SK-N-SH (cell line): ENCODE data around the gene RAPGEF6. TPM values are rescaled to one million over a fixed set of nuclear protein-coding genes. Genes with fewer than 3 reads are reported as not detected.

Experiments used
- CTCF ChIA-PET: fragments of 300-600, 350-600 bp; formaldehyde crosslinking; extraction: SDS; loops from one replicate; lab custom pipeline; 2021; lab: Yijun Ruan, JAX
- POLR2A ChIA-PET: fragments of 350-600 bp; sonication (Branson Sonifier 250); formaldehyde crosslinking; extraction: SDS; loops from one replicate; lab custom pipeline; 2020; ENCODE audit warnings: antibody characterized with exemption, inconsistent platforms; lab: Yijun Ruan, JAX
- DNase-seq: peaks from one replicate; pipeline ENCODE4 v3.0.0; 2012
- H2AFZ ChIP-seq: fragments of 200-600 bp; sonication (generic); 2 replicates; pipeline ENCODE4 v1.8.1; 2016; ENCODE audit warnings: antibody characterized with exemption, mild to moderate bottlenecking, low read depth
- H3F3A ChIP-seq: fragments of 200-600 bp; sonication (generic); replicated peaks from 2 replicates; pipeline ENCODE3; 2016; ENCODE audit warnings: antibody characterized with exemption, mild to moderate bottlenecking; ENCODE audit not compliant: insufficient read depth
- H3K27ac ChIP-seq, 2 experiments: fragments of 200-500 bp in 1 of 2; fragments of 200-600 bp in 1 of 2; sonication (Bioruptor generic) in 1 of 2; sonication (generic), shearing (Covaris generic) in 1 of 2; 2 replicates each; pipeline versions ENCODE4 v1.5.1 to v1.6.1; 2014 to 2016; ENCODE audit warnings: low read depth in 2 of 2, inconsistent platforms in 1 of 2, low read length in 1 of 2, mild to moderate bottlenecking in 1 of 2, mixed read lengths in 1 of 2
- H3K27me3 ChIP-seq: fragments of 200-600 bp; sonication (generic), shearing (Covaris generic); 2 replicates; pipeline ENCODE4 v1.6.1; 2016; ENCODE audit warnings: mixed run types; ENCODE audit not compliant: insufficient read depth
- H3K36me3 ChIP-seq, 2 experiments: fragments of 200-500 bp in 1 of 2; fragments of 200-600 bp in 1 of 2; sonication (Bioruptor generic) in 1 of 2; sonication (generic) in 1 of 2; replicated peaks in 1 of 2; 2 replicates each; pipeline versions ENCODE3 to v1.5.1; 2014 to 2016; ENCODE audit warnings: low read length in 1 of 2, mild to moderate bottlenecking in 1 of 2; ENCODE audit not compliant: insufficient read depth in 2 of 2, control insufficient read depth in 1 of 2
- H3K4me1 ChIP-seq, 2 experiments: fragments of 200-500 bp in 1 of 2; fragments of 200-600 bp in 1 of 2; sonication (Bioruptor generic) in 1 of 2; sonication (generic), shearing (Covaris generic) in 1 of 2; 2 replicates each; pipeline versions ENCODE4 v1.5.1 to v1.6.1; 2014 to 2016; ENCODE audit warnings: low read depth in 1 of 2, low read length in 1 of 2, mixed run types in 1 of 2; ENCODE audit not compliant: insufficient read depth in 2 of 2, control insufficient read depth in 1 of 2
- H3K4me2 ChIP-seq: fragments of 200-600 bp; sonication (generic), shearing (Covaris generic); 2 replicates; pipeline ENCODE4 v1.6.1; 2017; ENCODE audit warnings: mixed run types
- H3K4me3 ChIP-seq, 2 experiments: fragments of 200-500 bp in 1 of 2; fragments of 200-600 bp in 1 of 2; sonication (Bioruptor generic) in 1 of 2; sonication (generic), shearing (Covaris generic) in 1 of 2; 2 replicates each; pipeline versions ENCODE4 v1.5.1 to v1.8.1; 2014 to 2016; ENCODE audit warnings: low read depth in 2 of 2, inconsistent platforms in 1 of 2, low read length in 1 of 2, mild to moderate bottlenecking in 1 of 2, mixed read lengths in 1 of 2, moderate library complexity in 1 of 2
- H3K79me2 ChIP-seq: fragments of 200-600 bp; sonication (generic); 2 replicates; pipeline ENCODE4 v1.8.1; 2017; ENCODE audit warnings: mild to moderate bottlenecking; ENCODE audit not compliant: insufficient read depth
- H3K9ac ChIP-seq: fragments of 200-600 bp; sonication (generic); 2 replicates; pipeline ENCODE4 v1.6.1; 2017; ENCODE audit warnings: mixed run types
- H3K9me2 ChIP-seq: fragments of 200-600 bp; sonication (generic); 2 replicates; pipeline ENCODE4 v1.6.1; 2017; ENCODE audit warnings: mixed run types
- H3K9me3 ChIP-seq: fragments of 200-600 bp; sonication (generic); 2 replicates; pipeline ENCODE4 v1.6.1; 2017; ENCODE audit warnings: mixed run types, mild to moderate bottlenecking, moderate library complexity
- H4K20me1 ChIP-seq: fragments of 200-600 bp; sonication (generic); 2 replicates; pipeline ENCODE4 v1.6.1; 2017; ENCODE audit warnings: mild to moderate bottlenecking, mixed run types; ENCODE audit not compliant: insufficient read depth
- CTCF ChIP-seq: fragments of 200-600 bp; sonication (generic); IDR thresholded peaks from 2 replicates; pipeline ENCODE4 v1.6.1; 2017; ENCODE audit warnings: antibody characterized with exemption, mild to moderate bottlenecking, moderate library complexity
- EZH2phosphoT487 ChIP-seq: fragments of 200-600 bp; sonication (generic); IDR thresholded peaks from 2 replicates; pipeline ENCODE4 v1.6.1; 2017; ENCODE audit warnings: low read depth, mixed run types, mild to moderate bottlenecking, antibody characterized with exemption, moderate library complexity, borderline replicate concordance
- FOXM1 ChIP-seq: IDR thresholded peaks from 2 replicates; pipeline ENCODE4 v1.4.0; 2012; ENCODE audit warnings: low read depth, mild to moderate bottlenecking
- GABPA ChIP-seq: IDR thresholded peaks from 2 replicates; pipeline ENCODE4 v1.4.0; 2012; ENCODE audit warnings: low read depth, mild to moderate bottlenecking
- GATA2 ChIP-seq: sonication (generic); formaldehyde crosslinking; IDR thresholded peaks from 2 replicates; pipeline ENCODE4 v1.5.0; 2020; ENCODE audit warnings: mild to moderate bottlenecking, missing genetic modification reagents
- IRF3 ChIP-seq: fragments of 150-350 bp; IDR thresholded peaks from 2 replicates; pipeline ENCODE4 v1.6.1; 2016; ENCODE audit warnings: mild to moderate bottlenecking, low read depth, low read length
- POLR2AphosphoS5 ChIP-seq: IDR thresholded peaks from 2 replicates; pipeline ENCODE4 v1.6.1; 2012; ENCODE audit warnings: low read depth, low read length
- RFX5 ChIP-seq: IDR thresholded peaks from 2 replicates; pipeline ENCODE4 v1.6.1; 2012; ENCODE audit warnings: mild to moderate bottlenecking, improper control_type of control experiment, low read length
- RXRA ChIP-seq: IDR thresholded peaks from 2 replicates; pipeline ENCODE4 v1.4.0; 2012; ENCODE audit warnings: low read depth, mild to moderate bottlenecking, borderline replicate concordance
- TCF12 ChIP-seq: IDR thresholded peaks from 2 replicates; pipeline ENCODE4 v1.4.0; 2012
- ZBTB33 ChIP-seq: IDR thresholded peaks from 2 replicates; pipeline ENCODE4 v1.4.0; 2012; ENCODE audit warnings: low read depth, borderline replicate concordance
- WGBS: methylation state at CpG from one replicate; pipeline ENCODE4 v1.1.6; 2017; ENCODE audit warnings: low lambda C conversion rate; 5-methylcytosine and 5-hydroxymethylcytosine counted together
- polyA plus RNA-seq, 3 experiments: library from polyadenylated mRNA; depleted of rRNA; stranded (reverse); fragments of >200 nt; gene quantifications; 2 replicates each; pipeline ENCODE4 v1.2.3, GENCODE V29; 2012

Gene RAPGEF6
- polyA plus RNA-seq, 1 of the 3 experiments (the other 2 are of a cell fraction), result 2.9 TPM

- POLR2A ChIA-PET, result no interaction called here
- H4K20me1 ChIP-seq, result no peaks in the 10 kb centered on the region
- no peak for TF ChIP-seq EZH2phosphoT487
- no peak for TF ChIP-seq RFX5
- no peak for TF ChIP-seq RXRA
- no peak for TF ChIP-seq ZBTB33
- TF ChIP-seq CTCF, result no peak
- TF ChIP-seq FOXM1, result no peak
- TF ChIP-seq GABPA, result no peak
- no peak overlapping the region for H3K4me2 ChIP-seq
- no peaks in the 10 kb centered on the region for H3F3A ChIP-seq
- CTCF ChIA-PET, result interaction anchor here (1.4 kb wide), 1 partner anchor 11 kb away, joined by 3 read pairs; no protein-coding TSS in a partner anchor
- H2AFZ ChIP-seq, result no peak overlapping the region
- no peak overlapping the region for H3K4me3 ChIP-seq
- no peaks in the 10 kb centered on the region for H3K79me2 ChIP-seq
- no peaks in the 10 kb centered on the region for H3K4me1 ChIP-seq
- H3K27ac ChIP-seq, result no peak overlapping the region
- H3K9me2 ChIP-seq, result no peaks in the 10 kb centered on the region
- DNase-seq, result no peak
- H3K27me3 ChIP-seq, result no peaks in the 10 kb centered on the region
- H3K9me3 ChIP-seq, result peaks cover 15% of the 10 kb centered on the region
- over 99% methylated on average over 6 of the region's 6 CpGs for WGBS
- peaks cover 8 to 31% of the 10 kb centered on the region in 2 experiments for H3K36me3 ChIP-seq
- H3K9ac ChIP-seq, result no peak overlapping the region
These were observed 227.9 kb downstream of the RAPGEF6 start for GRCh38 chr5:131406975-131407638.

- Histone ChIP-seq H3F3A (no peaks in the 10 kb centered on the region), H3K4me3 (no peak overlapping the region), H3K9me3 (peaks cover 16% of the 10 kb centered on the region), H3K36me3 (peaks cover 8 to 28% of the 10 kb centered on the region in 2 experiments), H3K27me3 (no peaks in the 10 kb centered on the region), H3K4me1 (no peaks in the 10 kb centered on the region), H3K27ac (no peak overlapping the region), H3K79me2 (no peaks in the 10 kb centered on the region), H3K9me2 (no peaks in the 10 kb centered on the region), H4K20me1 (no peaks in the 10 kb centered on the region), H3K4me2 (no peak overlapping the region), H2AFZ (no peak overlapping the region), H3K9ac (no peak overlapping the region)
- 95% methylated on average over 2 of the region's 2 CpGs for WGBS
- ChIA-PET POLR2A (no interaction called here), CTCF (interaction anchor here (1.4 kb wide), 1 partner anchor 10 kb away, joined by 3 read pairs; no protein-coding TSS in a partner anchor)
- no peak for TF ChIP-seq GABPA
- TF ChIP-seq POLR2AphosphoS5, result no peak
- TF ChIP-seq ZBTB33, result no peak
- no peak for TF ChIP-seq IRF3
- no peak for TF ChIP-seq GATA2
- no peak for TF ChIP-seq RFX5
- TF ChIP-seq TCF12, result no peak
- DNase-seq, result no peak
These were observed 229.0 kb downstream of the RAPGEF6 start for GRCh38 chr5:131406076-131406475.
